ENCODE data around the gene ABHD16A. TPM values are rescaled to one million over a fixed set of nuclear protein-coding genes. Genes with fewer than 3 reads are reported as not detected.

Gene ABHD16A
- polyA plus RNA-seq, 2 of the 4 experiments (the other 2 are of a cell fraction) = 16.6 to 22.3 TPM

GRCh38 chr6:31708224-31708623, 5.1 kb upstream of the ABHD16A start (continued):
- no peak for TF ChIP-seq HMGXB4 (CRISPR knock-in tag; IDR thresholded peaks at IDR 0.05; ENCODE audit: borderline replicate concordance)
- TF ChIP-seq KDM1A (IDR thresholded peaks at IDR 0.05; ENCODE audit: low read depth) = no peak

GRCh38 chr6:31707701-31708100, 4.6 kb upstream of the ABHD16A start:
- ATAC-seq (no peak), FAIRE-seq (no peak), DNase-seq (ENCODE audit: low read depth in 1 of 2, low spot score in 1 of 2) (no peak)
- Histone ChIP-seq H3K4me3 (no peak overlapping the region), H3K4me2 (no peak overlapping the region), H3K4me1 (0 out of 3 replicates have a peak, but pooled peaks cover 3% of the 10 kb centered on the region), H3K9me3 (no peaks in the 10 kb centered on the region), H3K27ac (no peak overlapping the region)
- ChIA-PET POLR2A (no interaction called here), CTCF (no interaction called here)
- 78% methylated on average over 9 of the region's 10 CpGs for WGBS (ENCODE audit: missing lambda C conversion rate)
- no peak for TF ChIP-seq RCOR1 (IDR thresholded peaks at IDR 0.05; ENCODE audit: low read depth, low read length)
- TF ChIP-seq TFCP2L1 (CRISPR knock-in tag; IDR thresholded peaks at IDR 0.05) = no peak
- no peak for TF ChIP-seq EP300 (IDR thresholded peaks at IDR 0.05)
- TF ChIP-seq RFX5 (IDR thresholded peaks at IDR 0.05) = no peak
- no peak for TF ChIP-seq JUNB (IDR thresholded peaks at IDR 0.05)
- no peak for TF ChIP-seq CBX8 (IDR thresholded peaks at IDR 0.05)

- peaks cover 7% of the 10 kb centered on the region; the same call in 1 of the 3 replicates for H3K4me1 ChIP-seq
- DNase-seq (ENCODE audit: low read depth in 1 of 2, low spot score in 1 of 2) (no peak), FAIRE-seq (no peak), ATAC-seq (no peak)
- TF ChIP-seq HEYL (CRISPR knock-in tag; IDR thresholded peaks at IDR 0.05) (no peak), NFE2L2 (conservative IDR thresholded peaks at IDR 0.05; ENCODE audit: low read length) (no peak), MAFK (IDR thresholded peaks at IDR 0.05; ENCODE audit: partially characterized antibody) (no peak), RNF2 (IDR thresholded peaks at IDR 0.05; ENCODE audit: borderline replicate concordance, low read depth) (no peak), RARB (CRISPR knock-in tag; IDR thresholded peaks at IDR 0.05) (no peak), ZNF302 (CRISPR knock-in tag; IDR thresholded peaks at IDR 0.05) (no peak), GATA3 (IDR thresholded peaks at IDR 0.05; ENCODE audit: borderline replicate concordance) (no peak), HOXA7 (CRISPR knock-in tag; IDR thresholded peaks at IDR 0.05) (no peak), E2F6 (IDR thresholded peaks at IDR 0.05; ENCODE audit: borderline replicate concordance, low read depth) (no peak)
- no peaks in the 10 kb centered on the region for H3K9me3 ChIP-seq
- CTCF ChIA-PET = interaction anchor here (0.6 kb wide), 1 partner anchor 25 kb away, joined by 4 read pairs; the partner anchor contains the start of gene LY6G5C
- no peak within 1 kb of the TSS for H3K27ac ChIP-seq
- POLR2A ChIA-PET = interaction anchor here (1.2 kb wide), 1 partner anchor 121 kb away, joined by 3 read pairs; the partner anchor contains the start of gene HSPA1B
- H3K4me3 ChIP-seq = no peak within 1 kb of the TSS
- WGBS (ENCODE audit: missing lambda C conversion rate) = 57% methylated on average over 3 of the region's 3 CpGs
- no peak within 1 kb of the TSS for H3K4me2 ChIP-seq
These were observed 3.5 kb upstream of the ABHD16A start, which contains the start of gene LY6G6F for GRCh38 chr6:31706599-31706998. LY6G6F (plus strand) TSS chr6:31706866; CDS start chr6:31706907, 41 bp downstream.

GRCh38 chr6:31705931-31706330, 2.8 kb upstream of the ABHD16A start:
- no peak for FAIRE-seq
- no peak overlapping the region for H3K4me2 ChIP-seq
- no peak overlapping the region for H3K4me3 ChIP-seq
- H3K27ac ChIP-seq = no peak overlapping the region
- H3K9me3 ChIP-seq = no peaks in the 10 kb centered on the region
- ATAC-seq = no peak
- POLR2A ChIA-PET = interaction anchor here (1.2 kb wide), 1 partner anchor 122 kb away, joined by 3 read pairs; the partner anchor contains the start of gene HSPA1B
- WGBS (ENCODE audit: missing lambda C conversion rate) = 66% methylated on average over 6 of the region's 6 CpGs
- CTCF ChIA-PET = interaction anchor here (0.6 kb wide), 1 partner anchor 25 kb away, joined by 4 read pairs; the partner anchor contains the start of gene LY6G5C
- no peak for DNase-seq (ENCODE audit: low read depth in 1 of 2, low spot score in 1 of 2)
- TF ChIP-seq CBX8 (IDR thresholded peaks at IDR 0.05) (no peak), EP300 (IDR thresholded peaks at IDR 0.05) (no peak), ZNF302 (CRISPR knock-in tag; IDR thresholded peaks at IDR 0.05) (no peak), MAZ (IDR thresholded peaks at IDR 0.05; ENCODE audit: borderline replicate concordance, low read depth, low read length) (no peak), POLR2AphosphoS2 (conservative IDR thresholded peaks at IDR 0.05; ENCODE audit: low read length) (no peak), EHF (CRISPR knock-in tag; IDR thresholded peaks at IDR 0.05) (no peak), USF2 (IDR thresholded peaks at IDR 0.05) (no peak), HMGXB4 (CRISPR knock-in tag; IDR thresholded peaks at IDR 0.05; ENCODE audit: borderline replicate concordance) (no peak), MYC (IDR thresholded peaks at IDR 0.05; ENCODE audit: borderline replicate concordance, low read length) (no peak), ELK1 (IDR thresholded peaks at IDR 0.05; ENCODE audit: low read depth, low read length) (no peak), MAX (IDR thresholded peaks at IDR 0.05) (no peak), CHD4 (IDR thresholded peaks at IDR 0.05; ENCODE audit: borderline replicate concordance) (no peak), RARB (CRISPR knock-in tag; IDR thresholded peaks at IDR 0.05) (no peak), RCOR1 (IDR thresholded peaks at IDR 0.05; ENCODE audit: low read depth, low read length) (no peak), JUNB (IDR thresholded peaks at IDR 0.05) (no peak)
- H3K4me1 ChIP-seq = peaks cover 11% of the 10 kb centered on the region; the same call in 2 of the 3 replicates

All from A549 (cell line).